Memory B cell (primary cell): ENCODE results near the gene TENT4A.
A peak's percentile ranks its signal among the peaks of the same experiment; 100 is the strongest.
"Not testable (repeated sequence)": the region's sequence is repeated elsewhere in the genome, so short reads cannot be mapped to it uniquely, and the experiment has no call there.

Experiments used
- ATAC-seq: fragments of 150-1000 bp; cut with Tn5 transposase; 2 replicates; pipeline ENCODE4 v1.10.0; 2021; ENCODE audit warnings: low read depth, mild to moderate bottlenecking, moderate library complexity
- DNase-seq, 2 donors: peaks; one replicate each; pipeline ENCODE4 v3.0.0; 2022; ENCODE audit warnings: low spot score in 2 of 2
- H3K27ac Mint-ChIP-seq: one replicate; pipeline ENCODE4 v1.8.0; 2022; ENCODE audit warnings: mild to moderate bottlenecking, moderate library complexity, mixed read lengths
- H3K27me3 Mint-ChIP-seq: one replicate; pipeline ENCODE4 v1.8.0; 2022; ENCODE audit warnings: mixed read lengths
- H3K36me3 Mint-ChIP-seq: one replicate; pipeline ENCODE4 v1.8.0; 2022; ENCODE audit warnings: mild to moderate bottlenecking, mixed read lengths
- H3K4me1 Mint-ChIP-seq: one replicate; pipeline ENCODE4 v1.8.0; 2022; ENCODE audit warnings: mixed read lengths
- H3K4me3 Mint-ChIP-seq: one replicate; pipeline ENCODE4 v1.8.0; 2022; ENCODE audit warnings: mild to moderate bottlenecking, moderate library complexity, mixed read lengths
- H3K9me3 Mint-ChIP-seq: one replicate; pipeline ENCODE4 v1.8.0; 2022; ENCODE audit warnings: mixed read lengths

The TENT4A gene

DNA sequence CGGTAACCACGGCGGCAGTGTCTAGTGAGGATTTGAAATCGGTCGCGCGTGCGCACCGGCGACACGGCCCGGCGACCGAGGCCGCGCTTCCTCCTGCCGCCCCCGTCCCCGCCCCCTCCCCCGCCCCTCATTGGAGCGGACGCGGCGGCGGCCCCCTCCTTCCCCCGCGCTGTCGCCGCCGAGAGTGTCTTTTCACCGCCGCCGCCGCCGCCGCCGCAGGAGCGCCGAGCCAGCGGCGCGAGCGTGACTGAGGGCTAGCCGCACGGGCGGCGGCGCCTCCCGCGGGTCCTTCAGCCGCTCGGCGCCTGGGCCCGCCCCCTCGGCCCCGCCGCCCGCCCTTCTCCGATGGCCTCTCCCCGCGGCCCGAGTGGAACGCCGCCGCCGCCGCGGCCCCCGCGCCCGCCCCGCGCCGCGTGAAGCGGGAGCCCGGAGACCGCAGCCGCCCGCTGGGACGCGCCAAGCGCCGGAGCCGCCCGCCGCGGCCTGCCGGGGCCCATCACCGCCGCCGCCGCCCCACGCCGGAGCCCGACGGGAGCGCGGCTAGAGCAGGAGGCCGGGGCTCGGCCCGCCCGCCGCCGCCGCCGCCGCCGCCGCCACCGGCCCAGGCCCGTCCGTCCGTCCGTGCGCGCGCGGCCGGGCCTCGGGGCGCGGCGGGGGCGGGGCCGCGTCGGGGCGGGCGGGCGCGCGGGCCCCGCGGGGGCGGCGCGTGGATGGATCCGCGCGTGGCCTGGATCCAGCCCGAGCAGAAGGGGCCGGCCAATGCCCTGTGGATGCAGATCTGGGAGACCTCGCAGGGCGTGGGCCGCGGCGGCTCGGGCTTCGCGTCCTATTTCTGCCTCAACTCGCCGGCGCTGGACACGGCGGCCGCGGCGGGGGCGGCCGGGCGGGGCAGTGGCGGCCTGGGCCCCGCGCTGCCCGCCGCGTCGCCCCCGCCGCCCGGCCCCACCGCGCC, at the start of gene TENT4A:
Gene TENT4A (plus strand): TSS at position 159 of the 952 bp plus-strand sequence. CDS start 552 bp downstream, at position 711.
- Mint-ChIP-seq H3K36me3 (peaks cover under 1% of the 10 kb centered on the region), H3K4me1 (peaks cover 27% of the 10 kb centered on the region), H3K27me3 (no peaks in the 10 kb centered on the region), H3K9me3 (no peaks in the 10 kb centered on the region), H3K27ac (peak within 1 kb of the TSS; percentile 93), H3K4me3 (peak within 1 kb of the TSS; percentile 91)
- DNase-seq: peak in 1 of 2 donors; percentile 62
- peak; percentile 1 for ATAC-seq

DNA sequence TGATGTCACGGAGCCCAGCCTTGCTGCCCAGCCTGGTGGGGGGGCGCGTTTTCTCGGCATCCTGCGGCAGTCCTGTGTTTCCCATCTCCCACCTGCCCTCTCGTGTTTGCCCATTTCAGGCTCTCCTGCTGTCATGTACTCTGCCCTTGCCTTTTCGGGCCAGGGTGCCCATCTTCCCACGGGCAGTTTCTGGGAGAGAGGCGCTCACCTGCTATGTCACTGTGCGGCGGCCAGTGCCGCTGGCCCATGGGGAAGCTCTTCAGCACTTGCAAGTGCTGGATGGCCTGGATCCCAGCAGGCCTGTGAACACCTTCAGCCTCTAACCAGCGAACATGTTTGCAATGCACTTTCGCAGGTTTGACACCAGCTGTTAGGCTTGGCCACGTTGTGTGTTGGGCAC, 46.5 kb upstream of the TENT4A start:
- no peaks in the 10 kb centered on the region for H3K27me3 Mint-ChIP-seq
- H3K4me1 Mint-ChIP-seq: peaks cover 5% of the 10 kb centered on the region
- ATAC-seq (no peak), DNase-seq (no peak)
- H3K4me3 Mint-ChIP-seq: no peak overlapping the region
- no peak overlapping the region for H3K27ac Mint-ChIP-seq
- peaks cover 34% of the 10 kb centered on the region for H3K36me3 Mint-ChIP-seq
- no peaks in the 10 kb centered on the region for H3K9me3 Mint-ChIP-seq

DNA sequence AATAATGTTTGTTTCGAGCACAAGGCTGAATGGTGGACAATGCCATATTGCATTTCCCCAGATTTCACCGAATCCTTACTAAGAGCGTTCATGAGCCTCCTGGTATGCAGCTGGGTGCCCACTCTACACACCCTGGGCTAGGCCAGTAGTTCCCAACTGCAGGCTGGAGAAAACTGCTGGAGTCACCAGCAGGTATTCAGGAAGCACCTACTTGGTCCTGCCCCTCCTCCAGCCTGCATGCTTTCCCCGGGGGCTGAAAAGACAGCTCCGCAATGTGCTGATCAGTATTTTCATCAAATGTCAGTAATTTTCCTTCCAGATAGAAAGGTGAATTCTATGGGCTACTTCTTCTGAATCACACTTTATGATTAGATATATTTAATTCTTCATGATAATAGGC, 45.6 kb upstream of the TENT4A start:
- Mint-ChIP-seq H3K36me3 (peaks cover 30% of the 10 kb centered on the region), H3K4me3 (no peak overlapping the region), H3K27me3 (no peaks in the 10 kb centered on the region), H3K9me3 (no peaks in the 10 kb centered on the region), H3K4me1 (no peaks in the 10 kb centered on the region), H3K27ac (no peak overlapping the region)
- DNase-seq (no peak), ATAC-seq (no peak)

DNA sequence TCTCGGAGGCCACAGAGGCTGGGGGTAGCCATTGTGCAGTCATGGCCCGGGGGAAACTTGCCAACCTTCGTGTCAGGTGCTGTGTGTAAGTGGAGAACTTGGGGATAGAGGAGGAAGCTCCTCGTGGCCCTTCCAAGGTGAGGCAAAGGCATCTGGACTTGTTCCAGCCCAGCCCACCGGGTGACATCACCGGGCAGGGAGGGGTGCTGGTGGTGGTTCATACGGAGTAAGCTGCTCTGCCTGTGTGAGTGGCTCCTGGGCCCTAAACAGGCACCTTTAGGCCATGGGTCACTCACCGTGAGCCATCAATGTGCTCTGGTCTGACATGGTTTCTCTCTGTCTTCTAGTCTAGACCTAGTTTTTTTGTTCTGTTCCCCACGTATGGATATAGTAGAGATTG, 44.5 kb upstream of the TENT4A start:
- H3K9me3 Mint-ChIP-seq, H3K27me3 Mint-ChIP-seq, DNase-seq, ATAC-seq, H3K4me1 Mint-ChIP-seq, H3K27ac Mint-ChIP-seq, H3K4me3 Mint-ChIP-seq: not testable (repeated sequence)
- H3K36me3 Mint-ChIP-seq: peaks cover 35% of the 10 kb centered on the region

DNA sequence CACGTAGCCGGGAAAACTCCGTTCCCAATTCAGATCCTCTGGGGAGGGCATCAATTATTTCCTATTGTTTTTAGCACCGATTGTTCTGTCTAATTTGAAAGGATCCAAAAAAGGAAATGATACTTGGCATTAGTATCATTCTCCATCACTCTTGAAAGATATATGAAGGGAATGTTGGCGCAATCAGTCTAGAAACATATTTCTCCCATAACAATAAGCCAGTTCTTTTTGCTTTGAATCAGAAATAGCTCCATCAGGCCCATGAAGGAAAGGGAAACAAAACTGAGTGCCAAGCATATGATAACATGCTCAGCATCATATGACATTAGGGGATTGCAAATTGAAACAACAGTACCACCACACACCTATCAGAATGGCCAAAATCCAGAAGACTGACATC, 40.2 kb upstream of the TENT4A start:
- H3K36me3 Mint-ChIP-seq: peaks cover 21% of the 10 kb centered on the region
- no peak for DNase-seq
- H3K4me3 Mint-ChIP-seq: no peak overlapping the region
- no peak overlapping the region for H3K27ac Mint-ChIP-seq
- H3K27me3 Mint-ChIP-seq: no peaks in the 10 kb centered on the region
- no peaks in the 10 kb centered on the region for H3K9me3 Mint-ChIP-seq
- H3K4me1 Mint-ChIP-seq: no peaks in the 10 kb centered on the region
- no peak for ATAC-seq

DNA sequence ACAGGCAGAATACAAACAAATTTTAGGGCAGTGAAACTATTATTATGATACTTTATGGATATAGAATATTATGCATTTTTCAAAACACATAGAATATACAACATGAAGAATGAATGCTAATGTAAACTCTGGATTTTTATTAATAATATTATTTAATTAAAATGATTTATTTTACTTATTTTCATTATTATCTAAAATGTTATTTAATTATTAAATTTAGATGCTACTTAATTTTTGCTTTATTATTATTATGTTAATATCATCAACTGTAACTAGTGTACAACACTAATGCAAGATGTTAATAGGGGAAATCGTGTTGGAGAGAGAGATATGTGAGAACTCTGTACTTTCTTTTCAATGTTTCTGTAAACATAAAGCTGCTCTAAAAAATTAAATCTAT, 39.3 kb upstream of the TENT4A start:
- Mint-ChIP-seq H3K36me3 (peaks cover 19% of the 10 kb centered on the region), H3K9me3 (no peaks in the 10 kb centered on the region), H3K4me3 (no peak overlapping the region), H3K4me1 (no peaks in the 10 kb centered on the region), H3K27ac (no peak overlapping the region), H3K27me3 (no peaks in the 10 kb centered on the region)
- no peak for ATAC-seq
- no peak for DNase-seq

DNA sequence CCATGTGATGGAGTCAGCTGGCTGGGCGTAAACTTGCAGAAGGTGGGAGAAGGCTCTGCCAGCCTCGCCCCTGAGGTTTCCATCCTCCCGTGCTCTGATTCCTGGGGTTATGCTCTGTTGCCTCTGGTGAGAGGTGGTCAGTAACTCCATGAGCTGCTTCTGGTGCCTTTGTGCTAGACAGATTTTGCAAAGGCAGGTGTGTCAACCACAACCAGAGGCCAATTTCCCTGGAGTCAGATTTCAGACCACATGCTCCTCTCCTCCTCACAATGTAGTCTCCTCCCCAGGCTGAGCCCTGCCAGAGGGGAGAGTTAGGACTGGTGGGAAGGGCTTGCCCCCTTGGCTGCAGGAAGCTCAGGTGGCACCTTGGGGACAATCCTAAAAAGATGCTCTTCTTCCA, 38.8 kb upstream of the TENT4A start:
- DNase-seq: no peak
- H3K36me3 Mint-ChIP-seq: peaks cover 16% of the 10 kb centered on the region
- H3K9me3 Mint-ChIP-seq: no peaks in the 10 kb centered on the region
- H3K4me1 Mint-ChIP-seq: no peaks in the 10 kb centered on the region
- no peak overlapping the region for H3K27ac Mint-ChIP-seq
- H3K27me3 Mint-ChIP-seq: no peaks in the 10 kb centered on the region
- H3K4me3 Mint-ChIP-seq: no peak overlapping the region
- ATAC-seq: no peak

DNA sequence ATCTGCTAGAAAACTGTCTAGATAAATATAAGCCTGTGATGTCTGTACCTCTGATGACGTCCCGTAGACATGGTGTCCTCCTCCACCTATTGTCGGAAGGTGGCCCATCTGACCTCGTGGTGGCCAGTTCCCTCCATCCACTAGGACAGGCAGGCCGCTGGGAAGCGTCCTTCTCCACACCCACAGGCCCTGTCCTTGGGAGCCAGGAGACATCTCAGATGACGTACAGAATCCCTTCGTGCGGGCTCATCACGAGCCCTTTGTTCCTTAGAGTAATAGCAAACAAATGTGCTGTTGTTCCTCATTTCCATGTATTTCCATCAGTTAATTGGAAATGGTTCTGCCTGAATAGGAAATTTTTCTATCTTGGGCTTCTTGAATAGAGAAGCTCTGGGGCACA, 38.3 kb upstream of the TENT4A start:
- H3K27me3 Mint-ChIP-seq: no peaks in the 10 kb centered on the region
- no peaks in the 10 kb centered on the region for H3K9me3 Mint-ChIP-seq
- ATAC-seq (no peak), DNase-seq (no peak)
- peaks cover 12% of the 10 kb centered on the region for H3K36me3 Mint-ChIP-seq
- no peak overlapping the region for H3K4me3 Mint-ChIP-seq
- H3K27ac Mint-ChIP-seq: no peak overlapping the region
- no peaks in the 10 kb centered on the region for H3K4me1 Mint-ChIP-seq

DNA sequence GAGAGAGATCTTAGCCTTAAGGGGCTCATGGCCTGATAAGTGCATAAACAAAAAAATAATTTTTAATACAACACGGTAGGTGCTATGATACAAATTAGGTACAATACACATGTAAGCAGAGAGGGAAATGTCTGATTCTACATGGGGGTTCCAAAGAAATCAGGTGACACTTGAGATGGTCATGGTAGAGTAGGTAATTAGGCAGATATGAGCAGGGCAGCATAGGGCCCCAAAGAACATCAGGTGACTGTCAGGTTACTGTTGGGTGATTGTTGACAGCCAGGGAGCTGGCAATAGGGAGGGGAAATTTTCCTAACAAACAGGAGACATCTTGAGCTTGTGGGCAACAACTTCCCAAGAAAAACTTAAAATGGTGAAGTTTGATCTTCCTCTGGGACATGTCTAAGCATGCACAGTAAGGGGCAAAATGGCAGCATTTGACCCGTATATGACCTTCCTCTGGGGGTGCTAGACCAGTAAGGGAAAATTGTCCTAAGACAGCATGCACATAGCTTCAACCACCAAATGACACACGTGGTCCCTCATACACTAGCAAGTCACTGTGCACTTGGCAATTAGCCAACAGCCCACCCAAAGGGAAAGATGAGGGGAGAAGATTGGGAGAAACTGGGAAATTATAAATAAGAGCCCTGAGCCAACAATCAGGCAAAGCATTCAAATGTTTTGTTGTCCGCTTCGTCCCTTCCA, 37.3 kb upstream of the TENT4A start:
- ATAC-seq (no peak), DNase-seq (no peak)
- Mint-ChIP-seq H3K9me3 (no peaks in the 10 kb centered on the region), H3K4me1 (no peaks in the 10 kb centered on the region), H3K4me3 (no peak overlapping the region), H3K27ac (no peak overlapping the region), H3K27me3 (no peaks in the 10 kb centered on the region), H3K36me3 (peaks cover 6% of the 10 kb centered on the region)

DNA sequence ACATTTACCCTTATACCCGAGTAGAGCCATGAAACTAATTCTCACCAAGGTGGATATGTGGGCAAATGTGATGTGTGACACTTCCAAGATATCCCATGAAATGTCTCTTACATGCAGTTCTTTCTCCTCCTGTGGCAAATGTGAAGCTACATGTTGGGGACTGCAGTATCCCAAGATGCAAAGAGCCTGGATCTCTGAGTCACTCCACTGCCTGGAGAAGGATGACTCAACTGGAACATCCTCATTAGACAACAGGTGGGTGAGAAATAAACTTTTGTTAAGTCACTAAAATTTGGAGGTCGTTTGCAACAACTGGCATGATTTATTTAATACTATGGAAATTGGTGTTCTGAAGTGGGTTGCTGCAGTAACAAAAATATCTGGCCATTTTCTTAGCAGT, 36.5 kb upstream of the TENT4A start:
- Mint-ChIP-seq H3K4me1 (peaks cover 2% of the 10 kb centered on the region), H3K9me3 (no peaks in the 10 kb centered on the region), H3K4me3 (no peak overlapping the region), H3K36me3 (peaks cover 6% of the 10 kb centered on the region), H3K27me3 (peaks cover 3% of the 10 kb centered on the region), H3K27ac (no peak overlapping the region)
- ATAC-seq (no peak), DNase-seq (no peak)

DNA sequence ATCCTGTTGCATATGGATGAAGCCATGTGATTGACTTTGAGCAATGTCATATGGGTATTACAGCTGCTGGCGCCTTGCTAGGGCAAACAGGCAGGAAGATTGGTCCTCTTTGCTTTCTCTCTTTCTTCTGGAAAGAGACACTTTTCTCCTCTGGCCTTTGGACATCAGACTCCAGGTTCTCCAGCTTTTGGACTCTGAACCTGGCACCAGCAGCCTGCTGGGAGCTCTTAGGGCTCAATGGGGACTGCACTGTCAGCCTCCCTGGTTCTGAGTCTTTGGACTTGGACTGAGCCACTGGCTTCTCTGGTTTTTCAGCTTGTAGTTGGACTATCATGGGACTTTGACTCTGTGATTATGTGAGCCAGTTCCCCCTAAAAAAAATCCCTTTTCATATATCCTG, 34.8 kb upstream of the TENT4A start:
- DNase-seq: no peak
- Mint-ChIP-seq H3K27me3 (peaks cover 7% of the 10 kb centered on the region), H3K27ac (peak overlapping the region; percentile 21), H3K4me1 (peaks cover 4% of the 10 kb centered on the region), H3K36me3 (peaks cover 2% of the 10 kb centered on the region), H3K4me3 (no peak overlapping the region), H3K9me3 (no peaks in the 10 kb centered on the region)
- ATAC-seq: no peak

DNA sequence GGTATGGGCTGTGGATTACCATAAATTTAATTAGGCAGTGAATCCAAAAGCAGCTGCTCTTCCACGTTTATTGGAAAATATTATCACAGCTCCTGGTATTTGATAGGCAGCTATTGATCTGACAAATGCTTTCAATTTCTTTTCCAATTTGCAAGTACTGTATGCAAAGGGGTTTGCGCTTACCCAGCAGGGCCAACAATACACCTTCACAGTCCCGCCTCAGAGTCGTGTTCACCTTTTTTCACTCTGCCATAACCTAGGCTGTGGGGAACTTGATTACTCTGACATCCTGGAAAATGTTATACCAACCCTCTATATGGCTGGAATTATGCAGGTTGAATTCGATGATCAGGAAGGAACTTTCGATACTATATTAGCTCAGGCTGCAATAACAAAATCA, 32.3 kb upstream of the TENT4A start:
- ATAC-seq (no peak), DNase-seq (no peak)
- Mint-ChIP-seq H3K27ac (no peak overlapping the region), H3K4me1 (peaks cover 4% of the 10 kb centered on the region), H3K9me3 (no peaks in the 10 kb centered on the region), H3K4me3 (no peak overlapping the region), H3K27me3 (peaks cover 13% of the 10 kb centered on the region), H3K36me3 (no peaks in the 10 kb centered on the region)

DNA sequence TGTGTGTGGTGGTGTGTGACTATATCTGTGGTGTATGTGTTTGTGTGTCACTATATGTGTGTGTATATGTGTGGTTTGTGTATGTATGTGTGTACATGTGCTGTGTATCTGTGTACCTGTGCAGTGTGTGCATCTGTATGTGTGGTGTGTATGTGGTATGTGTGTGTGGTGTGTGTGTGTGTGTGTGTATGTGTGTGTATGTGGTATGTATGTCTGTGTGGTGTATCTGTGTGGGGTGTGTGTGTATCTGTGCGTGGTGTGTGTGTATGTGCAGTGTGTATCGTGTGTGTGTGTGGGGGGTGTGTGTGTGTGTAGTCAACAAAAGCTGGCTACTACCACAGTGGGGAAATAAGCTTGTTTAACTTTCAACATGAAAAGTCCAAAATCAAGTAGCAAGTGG, 31.6 kb upstream of the TENT4A start:
- no peaks in the 10 kb centered on the region for H3K36me3 Mint-ChIP-seq
- peaks cover 15% of the 10 kb centered on the region for H3K27me3 Mint-ChIP-seq
- H3K27ac Mint-ChIP-seq: no peak overlapping the region
- H3K4me1 Mint-ChIP-seq: peaks cover 5% of the 10 kb centered on the region
- DNase-seq (no peak), ATAC-seq (no peak)
- no peaks in the 10 kb centered on the region for H3K9me3 Mint-ChIP-seq
- H3K4me3 Mint-ChIP-seq: no peak overlapping the region

DNA sequence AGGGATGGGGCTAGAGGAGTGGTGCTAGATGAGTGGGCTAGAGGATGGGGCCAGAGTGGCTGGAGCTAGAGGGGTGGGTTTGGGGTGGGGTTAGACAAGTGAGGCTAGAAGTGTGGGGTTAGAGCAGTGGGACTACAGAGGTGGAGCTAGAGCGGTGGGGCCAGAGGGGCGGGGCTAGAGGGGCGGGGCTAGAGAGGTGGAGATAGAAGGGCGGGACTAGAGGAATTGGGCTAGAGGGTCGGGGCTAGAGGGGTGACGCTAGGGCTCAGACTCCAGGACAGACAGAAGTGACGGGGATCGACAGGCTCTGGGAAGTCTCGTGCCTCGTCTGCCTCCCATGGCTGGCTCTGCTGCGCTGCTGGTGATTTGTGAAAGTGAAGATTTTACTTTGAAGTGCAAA, 31.0 kb upstream of the TENT4A start:
- peaks cover 6% of the 10 kb centered on the region for H3K4me1 Mint-ChIP-seq
- H3K36me3 Mint-ChIP-seq: no peaks in the 10 kb centered on the region
- no peak for DNase-seq
- H3K27me3 Mint-ChIP-seq: peaks cover 15% of the 10 kb centered on the region
- H3K27ac Mint-ChIP-seq: no peak overlapping the region
- H3K4me3 Mint-ChIP-seq: no peak overlapping the region
- no peaks in the 10 kb centered on the region for H3K9me3 Mint-ChIP-seq
- ATAC-seq: no peak
